ENCODE measurements around the gene MTREX.
"Not testable (repeated sequence)": the region's sequence is repeated elsewhere in the genome, so short reads cannot be mapped to it uniquely, and the experiment has no call there.

The MTREX gene

GRCh38 chr5:55307383-55308253, at the start of gene MTREX, which contains the start of gene DHX29:
MTREX (plus strand) TSS chr5:55307989; CDS start chr5:55308014, 25 bp downstream.
DHX29 (minus strand) TSS chr5:55307694; CDS start chr5:55307573, 121 bp downstream.
- peak; percentile 52 for DNase-seq (ENCODE audit: low read depth, low spot score)

GRCh38 chr5:55258339-55258738, 49.5 kb upstream of the MTREX start:
- DNase-seq (ENCODE audit: low read depth, low spot score): no peak

GRCh38 chr5:55276771-55277170, 31.0 kb upstream of the MTREX start:
- no peak for DNase-seq (ENCODE audit: low read depth, low spot score)

GRCh38 chr5:55278778-55279177, 29.0 kb upstream of the MTREX start:
- no peak for DNase-seq (ENCODE audit: low read depth, low spot score)

GRCh38 chr5:55286411-55286933, 21.3 kb upstream of the MTREX start:
- no peak for DNase-seq (ENCODE audit: low read depth, low spot score)

GRCh38 chr5:55289808-55290207, 18.0 kb upstream of the MTREX start:
- DNase-seq (ENCODE audit: low read depth, low spot score): no peak

- DNase-seq (ENCODE audit: low read depth, low spot score): no peak
Observed at GRCh38 chr5:55290991-55291390, 16.8 kb upstream of the MTREX start.

- DNase-seq (ENCODE audit: low read depth, low spot score): no peak
Observed at GRCh38 chr5:55294935-55295334, 12.9 kb upstream of the MTREX start.

- no peak for DNase-seq (ENCODE audit: low read depth, low spot score)
Observed at GRCh38 chr5:55300890-55301289, 6.9 kb upstream of the MTREX start.

- DNase-seq (ENCODE audit: low read depth, low spot score): no peak
Observed at GRCh38 chr5:55303238-55303690, 4.5 kb upstream of the MTREX start.

GRCh38 chr5:55304584-55304983, 3.2 kb upstream of the MTREX start:
- DNase-seq (ENCODE audit: low read depth, low spot score): no peak

GRCh38 chr5:55305345-55305744, 2.4 kb upstream of the MTREX start:
- DNase-seq (ENCODE audit: low read depth, low spot score): no peak

- DNase-seq (ENCODE audit: low read depth, low spot score): no peak
Observed at GRCh38 chr5:55306641-55307382, 977 bp upstream of the MTREX start.

GRCh38 chr5:55308254-55308836, 556 bp downstream of the MTREX start:
- DNase-seq (ENCODE audit: low read depth, low spot score): no peak

- DNase-seq (ENCODE audit: low read depth, low spot score): no peak
Observed at GRCh38 chr5:55313870-55314617, 6.3 kb downstream of the MTREX start.

GRCh38 chr5:55316289-55316688, 8.5 kb downstream of the MTREX start:
- no peak for DNase-seq (ENCODE audit: low read depth, low spot score)

GRCh38 chr5:55316837-55317236, 9.0 kb downstream of the MTREX start:
- no peak for DNase-seq (ENCODE audit: low read depth, low spot score)

GRCh38 chr5:55318237-55318636, 10.4 kb downstream of the MTREX start:
- not testable (repeated sequence) for DNase-seq (ENCODE audit: low read depth, low spot score)

GRCh38 chr5:55319491-55319890, 11.7 kb downstream of the MTREX start:
- DNase-seq (ENCODE audit: low read depth, low spot score): no peak

- DNase-seq (ENCODE audit: low read depth, low spot score): no peak
Observed at GRCh38 chr5:55320571-55320970, 12.8 kb downstream of the MTREX start.

- no peak for DNase-seq (ENCODE audit: low read depth, low spot score)
Observed at GRCh38 chr5:55324006-55324405, 16.2 kb downstream of the MTREX start.

Measured in iPS DF 19.7 (cell line).